CD1c-positive myeloid dendritic cell (primary cell): Measurements from ENCODE around the gene SLCO2B1.
A peak's percentile ranks its signal among the peaks of the same experiment; 100 is the strongest.
"Not testable (repeated sequence)": the region's sequence is repeated elsewhere in the genome, so short reads cannot be mapped to it uniquely, and the experiment has no call there.

Experiments
- DNase-seq: peaks from one replicate; pipeline ENCODE4 v3.0.0-alpha.2; 2016; ENCODE audit errors: extremely low spot score

SLCO2B1 gene, protein sequence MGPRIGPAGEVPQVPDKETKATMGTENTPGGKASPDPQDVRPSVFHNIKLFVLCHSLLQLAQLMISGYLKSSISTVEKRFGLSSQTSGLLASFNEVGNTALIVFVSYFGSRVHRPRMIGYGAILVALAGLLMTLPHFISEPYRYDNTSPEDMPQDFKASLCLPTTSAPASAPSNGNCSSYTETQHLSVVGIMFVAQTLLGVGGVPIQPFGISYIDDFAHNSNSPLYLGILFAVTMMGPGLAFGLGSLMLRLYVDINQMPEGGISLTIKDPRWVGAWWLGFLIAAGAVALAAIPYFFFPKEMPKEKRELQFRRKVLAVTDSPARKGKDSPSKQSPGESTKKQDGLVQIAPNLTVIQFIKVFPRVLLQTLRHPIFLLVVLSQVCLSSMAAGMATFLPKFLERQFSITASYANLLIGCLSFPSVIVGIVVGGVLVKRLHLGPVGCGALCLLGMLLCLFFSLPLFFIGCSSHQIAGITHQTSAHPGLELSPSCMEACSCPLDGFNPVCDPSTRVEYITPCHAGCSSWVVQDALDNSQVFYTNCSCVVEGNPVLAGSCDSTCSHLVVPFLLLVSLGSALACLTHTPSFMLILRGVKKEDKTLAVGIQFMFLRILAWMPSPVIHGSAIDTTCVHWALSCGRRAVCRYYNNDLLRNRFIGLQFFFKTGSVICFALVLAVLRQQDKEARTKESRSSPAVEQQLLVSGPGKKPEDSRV

GRCh38 chr11:75150879-75151278 lies at the start of gene SLCO2B1:
SLCO2B1 (plus strand) TSS chr11:75151107; CDS start chr11:75151382, 275 bp downstream.
- peak; percentile 32 for DNase-seq

DNA sequence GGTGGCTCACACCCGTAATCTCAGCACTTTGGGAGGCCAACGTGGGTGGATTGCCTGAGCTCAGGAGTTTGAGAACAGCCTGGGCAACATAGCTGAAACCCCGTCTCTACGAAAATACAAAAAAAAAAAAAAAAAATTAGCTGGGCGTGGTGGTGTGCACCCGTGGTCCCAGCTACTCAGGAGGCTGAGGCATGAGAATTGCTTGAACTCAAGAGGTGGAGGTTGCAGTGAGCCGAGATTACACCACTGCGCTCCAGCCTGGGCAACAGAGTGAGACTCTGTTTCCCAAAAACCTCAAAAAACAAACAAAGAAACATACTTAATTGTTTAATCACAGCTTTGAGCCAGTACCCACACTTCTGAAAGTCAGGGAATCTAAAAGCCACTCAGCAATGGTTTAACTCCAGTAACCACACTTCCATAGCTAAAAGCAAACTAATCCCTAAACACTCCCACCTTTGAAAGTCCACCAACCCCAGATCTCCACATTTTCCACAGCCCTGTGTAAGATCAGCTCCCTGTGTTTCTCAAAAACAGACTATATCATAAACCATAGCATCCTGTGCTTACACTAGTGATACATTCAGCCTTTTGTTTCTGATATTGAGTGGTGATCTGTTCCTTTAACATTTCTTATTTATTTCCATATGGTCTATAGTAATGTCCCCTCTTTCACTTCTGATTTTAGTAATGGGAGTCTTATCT lies 49.3 kb upstream of the SLCO2B1 start:
- no peak for DNase-seq

GRCh38 chr11:75103380-75104026 lies 47.4 kb upstream of the SLCO2B1 start:
- DNase-seq, result no peak

GRCh38 chr11:75105462-75105925 lies 45.4 kb upstream of the SLCO2B1 start:
- no peak for DNase-seq

DNA sequence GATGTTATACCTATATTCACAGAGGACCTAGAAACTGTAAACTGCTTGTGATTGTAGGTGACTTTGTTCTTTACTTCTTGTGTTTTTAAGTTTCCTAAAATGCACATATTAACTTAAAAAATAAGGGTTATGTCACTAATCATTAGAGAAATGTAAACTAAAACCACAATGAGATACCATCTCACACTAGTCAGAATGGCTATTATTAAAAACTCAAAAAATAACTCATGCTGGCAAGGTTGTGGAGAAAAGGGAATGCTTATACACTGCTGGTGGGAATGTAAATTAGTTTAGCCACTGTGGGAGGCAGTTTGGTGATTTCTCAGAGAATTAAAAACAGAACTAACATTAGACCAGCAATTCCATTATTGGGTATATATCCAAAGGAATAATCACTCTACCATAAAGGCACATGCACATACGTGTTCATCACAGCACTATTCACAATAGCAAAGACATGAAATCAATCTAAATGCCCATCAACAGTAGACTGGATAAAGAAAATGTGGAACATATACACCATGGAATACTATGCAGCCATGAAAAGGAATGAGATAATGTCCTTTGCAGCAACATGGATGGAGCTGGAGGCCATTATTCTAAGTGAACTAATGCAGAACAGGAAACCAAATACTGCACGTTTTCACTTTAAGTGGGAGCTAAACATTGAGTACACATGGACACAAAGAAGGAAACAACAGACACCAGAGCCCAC lies 44.8 kb upstream of the SLCO2B1 start:
- DNase-seq, result not testable (repeated sequence)

DNA sequence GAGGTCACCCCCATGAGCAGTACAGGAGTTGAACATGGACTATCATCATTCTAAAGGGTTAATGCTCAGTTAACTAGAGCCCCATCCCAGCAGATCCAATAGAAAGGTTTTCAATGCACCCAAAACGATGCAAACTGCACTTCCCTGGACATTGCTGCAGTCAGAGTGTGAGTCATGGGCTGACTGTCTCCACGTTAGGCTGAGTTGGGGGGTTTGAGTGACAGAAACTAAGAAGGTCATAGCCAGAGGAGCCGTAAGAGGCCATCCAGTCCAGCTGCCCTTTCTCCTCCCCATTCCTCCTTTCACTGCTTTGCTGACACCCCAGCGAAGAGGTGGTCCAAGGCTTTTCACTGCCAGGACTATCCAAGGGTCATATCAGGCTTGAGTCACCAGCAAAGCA lies 43.7 kb upstream of the SLCO2B1 start:
- no peak for DNase-seq

- DNase-seq, result no peak
Observed at GRCh38 chr11:75112200-75112599, 38.7 kb upstream of the SLCO2B1 start.

DNA sequence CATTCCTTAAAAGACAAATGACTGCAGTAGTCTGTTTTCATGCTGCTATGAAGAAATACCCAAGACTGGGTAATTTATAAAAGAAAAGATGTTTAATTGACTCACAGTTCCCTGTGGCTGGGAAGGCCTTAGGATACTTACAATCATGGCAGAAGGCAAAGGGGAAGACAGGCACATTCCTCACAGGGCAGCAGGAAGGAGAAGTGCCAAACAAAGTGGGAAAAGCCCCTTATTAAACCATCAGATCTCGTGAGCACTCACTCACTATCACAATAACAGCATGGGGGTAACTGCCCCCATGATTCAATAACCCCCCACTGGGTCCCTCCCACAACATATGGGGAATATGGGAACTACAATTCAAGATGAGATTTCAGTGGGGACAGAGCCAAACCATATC lies 37.9 kb upstream of the SLCO2B1 start:
- no peak for DNase-seq

DNA sequence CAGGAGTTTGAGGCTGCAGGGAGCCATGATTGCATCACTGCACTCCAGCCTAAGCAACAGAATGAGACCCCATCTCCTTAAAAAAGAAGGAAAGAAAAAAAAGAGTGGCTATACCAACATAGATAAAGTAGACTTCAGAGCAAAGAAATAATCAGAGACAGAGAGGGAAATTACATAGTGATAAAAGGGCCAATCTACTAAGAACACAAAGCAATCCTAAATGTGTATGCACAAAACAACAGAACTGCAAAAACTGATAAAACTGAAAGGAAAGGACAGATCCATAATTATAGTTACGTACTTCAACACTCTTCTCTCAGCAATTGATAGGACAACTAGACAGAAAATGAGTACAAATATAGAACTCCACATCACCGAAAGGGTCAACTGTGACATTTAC lies 36.4 kb upstream of the SLCO2B1 start:
- no peak for DNase-seq

DNA sequence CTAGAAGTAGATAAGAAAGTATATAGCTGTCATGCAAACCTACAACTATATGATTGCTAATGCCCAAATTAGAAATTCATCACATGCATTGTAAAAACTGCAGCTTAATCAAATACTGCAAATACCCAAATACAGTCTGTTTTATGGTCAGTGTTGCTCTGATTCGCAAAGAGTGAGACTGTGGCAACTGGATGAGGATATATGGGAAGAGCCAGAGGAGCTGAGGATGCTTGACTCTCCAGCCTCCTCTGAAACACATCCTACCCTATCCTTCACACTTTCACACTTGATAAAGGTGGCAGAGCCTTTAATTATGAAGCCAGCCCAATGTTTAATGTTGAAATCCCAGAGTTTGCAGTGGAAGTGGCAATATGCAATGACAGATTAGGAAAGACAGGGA lies 32.3 kb upstream of the SLCO2B1 start:
- no peak for DNase-seq

GRCh38 chr11:75126564-75126963 lies 24.3 kb upstream of the SLCO2B1 start:
- DNase-seq, result no peak

DNA sequence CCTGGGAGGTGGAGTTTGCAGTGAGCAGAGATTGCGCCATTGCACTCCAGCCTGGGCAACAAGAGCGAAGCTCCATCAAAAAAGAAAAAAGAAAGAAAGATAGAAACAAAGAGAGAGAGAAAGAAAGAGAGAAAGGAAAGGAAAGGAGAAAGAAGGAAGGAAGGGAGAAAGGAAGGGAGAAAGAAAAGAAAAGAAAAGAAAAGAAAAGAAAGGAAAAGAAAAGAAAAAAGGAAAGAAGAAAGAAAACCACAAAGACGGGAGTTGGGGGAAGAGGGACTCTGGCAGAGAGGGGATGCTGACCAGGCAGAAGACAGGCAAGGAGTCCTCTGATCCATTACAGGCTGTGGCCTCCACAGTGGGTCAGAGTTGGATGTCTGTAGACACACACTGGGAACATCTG lies 18.8 kb upstream of the SLCO2B1 start:
- no peak for DNase-seq

GRCh38 chr11:75133976-75134375 lies 16.9 kb upstream of the SLCO2B1 start:
- no peak for DNase-seq

DNA sequence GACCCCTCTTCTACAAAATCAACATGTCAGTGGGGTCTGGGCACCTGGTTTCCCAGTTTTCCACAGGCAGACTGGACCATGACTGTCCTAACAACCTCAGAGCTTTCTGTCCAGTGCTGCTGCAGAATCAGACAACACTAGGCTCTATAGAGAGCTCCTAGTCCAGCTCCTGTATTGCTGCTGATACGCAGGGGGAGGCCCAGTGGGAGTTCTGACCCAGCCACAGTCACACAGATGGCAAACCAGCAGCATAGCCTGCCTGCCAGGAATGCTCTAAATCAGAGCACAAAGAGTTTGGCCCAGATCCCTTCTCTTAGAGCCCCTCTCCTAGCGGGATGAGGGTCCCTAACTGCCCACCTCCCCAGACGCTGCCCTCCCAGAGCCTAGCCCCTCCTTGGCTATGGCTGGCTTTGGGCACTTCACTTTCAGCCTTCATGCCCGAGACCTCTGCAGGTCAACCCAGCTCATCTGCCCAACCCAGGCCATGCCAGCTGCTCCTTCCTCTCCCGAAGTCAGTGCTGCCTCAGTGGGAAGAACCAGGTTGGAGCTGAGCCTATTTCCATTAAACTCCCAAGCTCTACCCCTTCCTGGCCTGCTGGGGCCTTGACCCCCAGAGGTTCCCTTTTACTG lies 15.8 kb upstream of the SLCO2B1 start:
- no peak for DNase-seq

- no peak for DNase-seq
Observed at GRCh38 chr11:75135651-75136050, 15.3 kb upstream of the SLCO2B1 start.

- peak; percentile 73 for DNase-seq
Observed at GRCh38 chr11:75140269-75141138, 10.4 kb upstream of the SLCO2B1 start.

DNA sequence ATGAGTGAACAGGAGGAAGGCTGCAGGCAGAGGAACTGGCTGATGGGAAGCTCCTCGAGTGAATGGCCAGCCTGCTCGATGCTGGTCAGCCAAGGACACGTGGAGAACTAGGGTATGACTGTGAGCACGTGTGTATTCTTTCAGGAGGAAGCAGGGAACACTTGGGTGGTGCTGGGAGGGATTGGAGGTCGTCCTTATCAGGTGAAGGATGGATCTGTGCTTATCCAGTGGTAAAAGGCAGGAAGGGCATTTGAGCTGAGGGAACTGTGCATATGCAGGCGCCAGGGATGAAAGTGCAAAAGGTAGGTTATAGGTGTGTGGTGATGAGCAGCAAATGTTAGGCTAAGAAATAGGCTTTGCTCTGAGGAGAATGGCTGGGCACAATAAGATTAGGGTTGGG lies 9.7 kb upstream of the SLCO2B1 start:
- no peak for DNase-seq

GRCh38 chr11:75142714-75143419 lies 8.0 kb upstream of the SLCO2B1 start:
- peak; percentile 90 for DNase-seq

DNA sequence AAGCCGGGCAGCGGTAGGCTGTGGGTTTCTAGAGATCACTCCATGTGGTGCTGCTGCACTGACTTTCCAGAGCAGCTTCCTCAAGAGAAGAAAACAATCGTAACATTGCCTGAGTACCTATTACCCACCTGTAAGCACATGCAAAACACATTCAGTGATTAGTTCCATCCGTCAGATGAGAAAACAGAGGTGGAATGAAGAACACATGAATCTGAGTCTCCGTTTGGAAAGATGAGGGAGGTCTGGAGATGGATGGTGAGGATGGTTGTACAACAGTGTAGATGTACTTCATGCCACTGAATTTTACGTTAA lies 7.5 kb upstream of the SLCO2B1 start:
- no peak for DNase-seq

- no peak for DNase-seq
Observed at GRCh38 chr11:75144716-75145014, 6.2 kb upstream of the SLCO2B1 start.
